Ovary (tissue), 9 donors: ENCODE data around the gene ENPP4. TPM values are rescaled to one million over a fixed set of nuclear protein-coding genes. Genes with fewer than 3 reads are reported as not detected.

ENCODE experiments used
- DNase-seq, 5 donors: peaks; one replicate each; pipeline ENCODE4 v3.0.0-alpha.2; 2019 to 2020
- H3K27ac ChIP-seq, 2 donors: fragments of 200-600 bp; one replicate each; pipeline versions ENCODE4 v1.5.1 to v1.8.0; 2019 to 2022
- H3K27me3 ChIP-seq: fragments of 200-600 bp; one replicate; pipeline ENCODE4 v1.8.0; 2022
- H3K36me3 ChIP-seq: fragments of 200-600 bp; sonication (generic); one replicate; pipeline ENCODE4 v1.5.1; 2019
- H3K4me1 ChIP-seq: one replicate; pipeline ENCODE4 v1.8.1; 2013; ENCODE audit warnings: mild to moderate bottlenecking, moderate library complexity; ENCODE audit not compliant: insufficient read depth
- H3K4me3 ChIP-seq: fragments of 200-600 bp; sonication (generic); one replicate; pipeline ENCODE4 v1.5.1; 2017
- H3K9me3 ChIP-seq, 2 donors: fragments of 200-600 bp in 1 of 2; sonication (generic) in 1 of 2; one replicate each; pipeline versions ENCODE4 v1.5.1 to v1.8.1; 2013 to 2019; ENCODE audit warnings: mild to moderate bottlenecking in 1 of 2, moderate library complexity in 1 of 2
- EP300 ChIP-seq: sonication (generic); formaldehyde crosslinking; IDR thresholded peaks from one replicate; pipeline ENCODE4 v1.6.1; 2017; ENCODE audit warnings: antibody characterized with exemption
- POLR2A ChIP-seq: fragments of 450-650 bp; IDR thresholded peaks from one replicate; pipeline ENCODE4 v1.6.1; 2017; ENCODE audit warnings: antibody characterized with exemption, mild to moderate bottlenecking, moderate library complexity
- WGBS, 3 donors: extraction: QIAGEN DNeasy Blood & Tissue Kit in 1 of 3; methylation state at CpG; one replicate each; pipeline versions ENCODE4 v1.1.5 to v1.1.7; 2013 to 2017; 5-methylcytosine and 5-hydroxymethylcytosine counted together
- intact Hi-C, 4 donors: fragments of 100-400 bp; cut with DNase I; formaldehyde crosslinking; loops; one replicate each; pipeline versions ENCODE4 v1.11.0 to v1.15.1; 2022 to 2023
- polyA plus RNA-seq, 2 donors: library from polyadenylated mRNA; stranded (reverse); fragments of 200-250 nt in 1 of 2; fragments of 350-450 nt in 1 of 2; fragmentation: Illumina TruSeq in 1 of 2; extraction: RNeasy Lipid Tissue Mini Kit (QIAGEN cat#74804) in 1 of 2; gene quantifications; one replicate each; pipeline ENCODE4 v1.2.3, GENCODE V29; 2013 to 2014
- total RNA-seq, 7 donors: library from RNA; depleted of rRNA in 2 of 7; stranded (reverse); fragments of >200 nt in 2 of 7; fragmentation: NEBNext Ultra II Directional in 3 of 7; extraction: Animal tissue kit (Norgen Biotek cat#: 25700) in 3 of 7; gene quantifications; one replicate each; pipeline versions ENCODE4 v1.1.0 to v1.2.4, GENCODE V29; 2016 to 2023
- TF ChIP-seq, protein P1 (sequence below), 3 donors: fragments of 450-650 bp in 2 of 3; fragments of 200-600 bp in 1 of 3; IDR thresholded peaks; one replicate each; pipeline versions ENCODE4 v1.5.1 to v1.8.0; 2016 to 2022; ENCODE audit warnings: antibody characterized with exemption in 3 of 3, mild to moderate bottlenecking in 1 of 3
- donor health status: DM: no; HTN: no; CAD: no; lungs with moderate emphysema.
- donor health status: DM: no; HTN: no; CAD: no.
- donor health status: Bipolar disorder and iron deficiency.
- donor health status: DM: yes; HTN: yes; CAD: no.
- donor health status: DM: no; HTN: no; CAD: no.
- donor health status: DM: yes; HTN: yes; CAD: no.

Gene ENPP4
- total and polyA plus RNA-seq, 9 donors, result 1.9 to 11.3 (median 3.7) TPM

DNA sequence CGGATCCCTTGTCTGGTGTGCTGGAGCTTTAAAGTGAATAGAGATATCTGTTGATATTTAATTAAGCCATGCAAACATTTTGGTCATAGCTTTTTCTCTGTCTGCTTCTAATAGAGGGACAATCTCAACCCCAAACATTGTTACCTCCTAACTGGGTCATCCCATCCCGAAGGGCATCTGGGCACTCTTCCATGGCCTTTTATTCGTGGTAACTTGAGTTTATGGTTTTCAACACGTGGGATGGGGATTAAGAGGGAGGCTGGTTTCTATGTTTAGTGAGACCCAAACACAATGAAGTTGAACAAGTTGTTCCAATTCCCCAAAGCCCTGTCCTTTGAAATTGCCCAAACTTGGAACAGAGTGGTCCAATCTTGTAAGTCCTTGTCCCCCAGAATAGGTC is 42.4 kb downstream of the ENPP4 start:
- Histone ChIP-seq H3K4me1 (no peaks in the 10 kb centered on the region), H3K4me3 (no peak overlapping the region), H3K9me3 (no peaks in the 10 kb centered on the region), H3K27me3 (no peaks in the 10 kb centered on the region), H3K27ac (no peak overlapping the region), H3K36me3 (no peaks in the 10 kb centered on the region)
- intact Hi-C loops, result no loop called here
- TF ChIP-seq EP300 (no peak), POLR2A (no peak)
- TF ChIP-seq, protein P1, sequence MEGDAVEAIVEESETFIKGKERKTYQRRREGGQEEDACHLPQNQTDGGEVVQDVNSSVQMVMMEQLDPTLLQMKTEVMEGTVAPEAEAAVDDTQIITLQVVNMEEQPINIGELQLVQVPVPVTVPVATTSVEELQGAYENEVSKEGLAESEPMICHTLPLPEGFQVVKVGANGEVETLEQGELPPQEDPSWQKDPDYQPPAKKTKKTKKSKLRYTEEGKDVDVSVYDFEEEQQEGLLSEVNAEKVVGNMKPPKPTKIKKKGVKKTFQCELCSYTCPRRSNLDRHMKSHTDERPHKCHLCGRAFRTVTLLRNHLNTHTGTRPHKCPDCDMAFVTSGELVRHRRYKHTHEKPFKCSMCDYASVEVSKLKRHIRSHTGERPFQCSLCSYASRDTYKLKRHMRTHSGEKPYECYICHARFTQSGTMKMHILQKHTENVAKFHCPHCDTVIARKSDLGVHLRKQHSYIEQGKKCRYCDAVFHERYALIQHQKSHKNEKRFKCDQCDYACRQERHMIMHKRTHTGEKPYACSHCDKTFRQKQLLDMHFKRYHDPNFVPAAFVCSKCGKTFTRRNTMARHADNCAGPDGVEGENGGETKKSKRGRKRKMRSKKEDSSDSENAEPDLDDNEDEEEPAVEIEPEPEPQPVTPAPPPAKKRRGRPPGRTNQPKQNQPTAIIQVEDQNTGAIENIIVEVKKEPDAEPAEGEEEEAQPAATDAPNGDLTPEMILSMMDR (IDR thresholded peaks at IDR 0.05), result no peak
- 58 to 63% (median 61%) methylated on average over 4 of the region's 4 CpGs for WGBS, 3 donors
- DNase-seq, result no peak

DNA sequence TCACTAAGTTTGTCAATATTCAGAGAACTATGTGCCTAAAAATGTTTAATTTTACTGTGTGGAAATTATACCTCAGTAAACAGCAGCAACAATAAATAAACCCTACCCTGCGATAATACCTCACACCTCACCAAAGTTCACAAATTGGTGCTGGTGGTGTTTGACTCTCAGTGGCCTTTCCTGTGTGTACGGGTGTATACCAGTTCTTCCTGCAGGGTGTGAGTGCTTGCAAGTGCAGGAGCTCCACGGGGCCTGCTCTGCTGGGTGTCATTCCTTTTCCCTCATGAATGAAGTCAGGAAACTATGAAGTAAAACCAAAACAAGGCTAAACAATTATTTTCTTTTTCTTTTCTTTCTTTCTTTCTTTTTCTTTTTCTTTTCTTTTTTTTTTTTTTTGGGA is 45.1 kb downstream of the ENPP4 start:
- WGBS, 3 donors, result 74 to 80% (median 77%) methylated on average over 3 of the region's 3 CpGs

DNA sequence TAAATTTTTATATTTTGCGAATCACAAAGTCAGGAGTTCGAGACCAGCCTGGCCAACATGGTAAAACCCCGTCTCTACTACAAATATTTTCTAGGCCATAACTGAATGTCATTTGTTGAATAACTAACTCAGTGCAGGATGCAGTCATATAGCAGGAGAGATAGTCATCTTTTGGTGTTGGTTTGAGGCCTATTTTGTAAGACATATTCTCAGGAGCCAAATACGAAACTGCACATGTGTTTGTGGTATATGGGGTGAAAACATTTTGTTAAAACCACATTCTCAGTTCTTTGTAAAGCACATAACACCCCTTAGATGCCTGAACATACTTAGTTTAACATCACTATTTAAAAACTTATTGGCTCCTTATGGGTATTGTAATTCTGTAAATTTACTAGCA is 45.7 kb downstream of the ENPP4 start:
- intact Hi-C loops, result no loop called here
- 92 to 97% (median 95%) methylated on average over 4 of the region's 4 CpGs for WGBS, 3 donors
- no peaks in the 10 kb centered on the region for H3K9me3 ChIP-seq
- TF ChIP-seq, protein P1 (IDR thresholded peaks at IDR 0.05), result no peak
- TF ChIP-seq EP300, result no peak
- TF ChIP-seq POLR2A, result no peak
- H3K36me3 ChIP-seq, result no peaks in the 10 kb centered on the region
- H3K27ac ChIP-seq, result no peak overlapping the region
- H3K27me3 ChIP-seq, result no peaks in the 10 kb centered on the region
- H3K4me1 ChIP-seq, result no peaks in the 10 kb centered on the region
- H3K4me3 ChIP-seq, result no peak overlapping the region
- no peak for DNase-seq

More for the DNA sequence above, 45.1 kb downstream of the ENPP4 start:
- Histone ChIP-seq H3K4me3 (no peak overlapping the region), H3K27ac (no peak overlapping the region), H3K4me1 (no peaks in the 10 kb centered on the region), H3K27me3 (no peaks in the 10 kb centered on the region), H3K36me3 (no peaks in the 10 kb centered on the region), H3K9me3 (no peaks in the 10 kb centered on the region)
- DNase-seq, result no peak
- TF ChIP-seq, protein P1 (IDR thresholded peaks at IDR 0.05), result no peak
- intact Hi-C loops, result no loop called here

DNA sequence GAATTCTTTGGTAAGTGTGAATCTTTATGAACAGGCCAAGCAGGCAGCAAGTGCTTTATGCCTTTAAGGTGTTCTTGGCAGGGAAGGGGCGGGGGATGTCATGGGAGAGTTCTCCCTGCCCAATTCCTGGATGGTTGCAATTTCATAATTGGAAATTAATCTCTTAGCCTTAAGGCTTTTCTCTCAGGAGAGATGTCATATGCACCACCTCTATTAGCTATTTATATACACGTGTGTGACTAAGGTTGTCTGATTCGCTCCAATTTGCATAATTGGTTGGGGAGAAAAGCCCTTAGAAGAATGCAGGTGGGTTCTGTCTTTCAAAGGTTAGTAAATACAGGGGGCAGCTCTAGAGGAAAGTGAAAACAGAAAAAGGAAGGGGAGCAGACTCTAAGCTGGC is 46.2 kb downstream of the ENPP4 start:
- no peak overlapping the region for H3K4me3 ChIP-seq
- no peak for DNase-seq
- H3K9me3 ChIP-seq, result no peaks in the 10 kb centered on the region
- H3K4me1 ChIP-seq, result no peaks in the 10 kb centered on the region
- TF ChIP-seq EP300 (no peak), POLR2A (no peak)
- TF ChIP-seq, protein P1 (IDR thresholded peaks at IDR 0.05), result no peak
- no peaks in the 10 kb centered on the region for H3K36me3 ChIP-seq
- intact Hi-C loops, result no loop called here
- H3K27me3 ChIP-seq, result no peaks in the 10 kb centered on the region
- 68 to 75% (median 71%) methylated on average over 3 of the region's 3 CpGs for WGBS, 3 donors
- no peak overlapping the region for H3K27ac ChIP-seq

DNA sequence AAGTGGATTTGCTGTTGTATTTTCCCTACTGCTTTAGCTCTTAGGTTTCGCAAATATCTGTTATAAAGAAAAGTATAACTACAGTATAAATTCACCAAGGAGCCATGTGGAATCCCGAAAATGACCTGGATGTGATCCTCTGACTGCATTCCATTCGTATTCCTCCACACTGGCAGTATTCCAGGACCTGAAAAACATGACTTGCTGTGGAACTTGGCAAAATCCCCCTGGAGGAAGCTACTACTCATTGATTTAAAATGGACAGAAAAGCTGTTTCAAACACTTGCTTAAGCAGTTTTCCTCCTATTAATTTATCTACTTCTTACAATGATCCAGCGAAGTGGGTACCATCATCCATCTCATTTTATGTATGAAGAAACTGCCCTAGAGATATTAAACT is 54.3 kb downstream of the ENPP4 start:
- Histone ChIP-seq H3K27me3 (no peaks in the 10 kb centered on the region), H3K4me1 (peaks cover 9% of the 10 kb centered on the region), H3K9me3 (no peaks in the 10 kb centered on the region), H3K4me3 (no peak overlapping the region), H3K27ac (no peak overlapping the region), H3K36me3 (no peaks in the 10 kb centered on the region)
- 21 to 40% (median 31%) methylated on average over 4 of the region's 4 CpGs for WGBS, 3 donors
- intact Hi-C loops, result no loop called here
- TF ChIP-seq POLR2A, result no peak
- TF ChIP-seq, protein P1 (IDR thresholded peaks at IDR 0.05), result no peak
- no peak for TF ChIP-seq EP300
- no peak for DNase-seq
